Cardiac muscle cell (in vitro differentiated cells and primary cell): ENCODE measurements around the gene OPHN1. TPM values are rescaled to one million over a fixed set of nuclear protein-coding genes. Genes with fewer than 3 reads are reported as not detected.
"Not testable (repeated sequence)": the region's sequence is repeated elsewhere in the genome, so short reads cannot be mapped to it uniquely, and the experiment has no call there.

Source experiments
- DNase-seq, 2 donors: peaks; one replicate each; pipeline versions ENCODE4 v3.0.0 to v3.0.0-alpha.2; 2010 to 2017; ENCODE audit warnings: low read depth in 1 of 2, low spot score in 1 of 2
- H3K27ac ChIP-seq: fragments of 200-600 bp; sonication (generic); 2 replicates; pipeline ENCODE4 v1.5.1; 2016
- H3K27me3 ChIP-seq: fragments of 200-600 bp; sonication (generic); 2 replicates; pipeline ENCODE4 v1.6.0; 2016; ENCODE audit warnings: control low read depth
- H3K36me3 ChIP-seq: fragments of 200-600 bp; sonication (generic); 2 replicates; pipeline ENCODE4 v1.5.1; 2016; ENCODE audit warnings: control low read depth
- H3K4me1 ChIP-seq: fragments of 200-600 bp; sonication (generic); 2 replicates; pipeline ENCODE4 v1.8.1; 2017; ENCODE audit warnings: low read depth, mild to moderate bottlenecking, mixed run types
- H3K4me3 ChIP-seq: fragments of 200-600 bp; sonication (generic); 2 replicates; pipeline ENCODE4 v1.5.1; 2016; ENCODE audit warnings: mild to moderate bottlenecking
- H3K9me3 ChIP-seq: fragments of 200-600 bp; sonication (generic); 2 replicates; pipeline ENCODE4 v1.5.1; 2017; ENCODE audit warnings: low read depth, mild to moderate bottlenecking, control low read depth
- CTCF ChIP-seq: IDR thresholded peaks from 2 replicates; pipeline ENCODE4 v1.5.1; 2012; ENCODE audit warnings: low read depth, mild to moderate bottlenecking, low read length
- polyA plus RNA-seq: library from polyadenylated mRNA; unstranded; fragments of >200 nt; fragmentation: Nextera tagmentation; extraction: Ambion mirVana; gene quantifications from 2 replicates; pipeline ENCODE4 v1.2.1, GENCODE V29; 2016
- total RNA-seq: library from RNA; depleted of rRNA; stranded (reverse); fragments of >200 nt; gene quantifications from 2 replicates; pipeline ENCODE4 v1.2.3, GENCODE V29; 2016

The OPHN1 gene
- total and polyA plus RNA-seq, 2 experiments from 2014 or later, result 2.4 to 4.7 TPM

- no peaks in the 10 kb centered on the region for H3K4me1 ChIP-seq
- peak in 1 of 2 donors; percentile 21 for DNase-seq
- no peak for TF ChIP-seq CTCF
- H3K9me3 ChIP-seq, result no peaks in the 10 kb centered on the region
- no peaks in the 10 kb centered on the region for H3K27me3 ChIP-seq
- H3K36me3 ChIP-seq, result no peaks in the 10 kb centered on the region
- no peak overlapping the region for H3K4me3 ChIP-seq
- no peak overlapping the region for H3K27ac ChIP-seq
Measured at GRCh38 chrX:68273887-68274286, 159.4 kb downstream of the OPHN1 start.

- H3K4me1 ChIP-seq, H3K27ac ChIP-seq, H3K9me3 ChIP-seq, H3K36me3 ChIP-seq, H3K4me3 ChIP-seq, DNase-seq, H3K27me3 ChIP-seq: not testable (repeated sequence)
Measured at GRCh38 chrX:68264793-68265192, 168.5 kb downstream of the OPHN1 start.

- Histone ChIP-seq H3K27ac (no peak overlapping the region), H3K9me3 (no peaks in the 10 kb centered on the region), H3K4me3 (no peak overlapping the region), H3K36me3 (no peaks in the 10 kb centered on the region), H3K4me1 (no peaks in the 10 kb centered on the region), H3K27me3 (no peaks in the 10 kb centered on the region)
- DNase-seq, result peak in 1 of 2 donors; percentile 25
- no peak for TF ChIP-seq CTCF
Measured at GRCh38 chrX:68261060-68261672, 172.1 kb downstream of the OPHN1 start.

GRCh38 chrX:68256990-68257389 lies 176.3 kb downstream of the OPHN1 start:
- H3K27me3 ChIP-seq, result no peaks in the 10 kb centered on the region

GRCh38 chrX:68254738-68255645 lies 178.3 kb downstream of the OPHN1 start:
- Histone ChIP-seq H3K27me3 (no peaks in the 10 kb centered on the region), H3K27ac (no peak overlapping the region), H3K9me3 (no peaks in the 10 kb centered on the region), H3K36me3 (no peaks in the 10 kb centered on the region), H3K4me1 (no peaks in the 10 kb centered on the region), H3K4me3 (no peak overlapping the region)
- no peak for DNase-seq
- no peak for TF ChIP-seq CTCF

More at GRCh38 chrX:68256990-68257389, 176.3 kb downstream of the OPHN1 start:
- TF ChIP-seq CTCF, result no peak
- DNase-seq, result no peak
- H3K4me3 ChIP-seq, result no peak overlapping the region
- H3K9me3 ChIP-seq, result no peaks in the 10 kb centered on the region
- no peak overlapping the region for H3K27ac ChIP-seq
- no peaks in the 10 kb centered on the region for H3K36me3 ChIP-seq
- H3K4me1 ChIP-seq, result no peaks in the 10 kb centered on the region

GRCh38 chrX:68252664-68253063 lies 180.6 kb downstream of the OPHN1 start:
- DNase-seq, result no peak
- Histone ChIP-seq H3K4me3 (no peak overlapping the region), H3K27me3 (no peaks in the 10 kb centered on the region), H3K36me3 (no peaks in the 10 kb centered on the region), H3K9me3 (no peaks in the 10 kb centered on the region), H3K4me1 (no peaks in the 10 kb centered on the region), H3K27ac (no peak overlapping the region)
- no peak for TF ChIP-seq CTCF
